RPMI7951 (cell line): ENCODE results near the gene FBF1. TPM values are rescaled to one million over a fixed set of nuclear protein-coding genes. Genes with fewer than 3 reads are reported as not detected.
"Not testable (repeated sequence)": the region's sequence is repeated elsewhere in the genome, so short reads cannot be mapped to it uniquely, and the experiment has no call there.

Experiments used
- DNase-seq: peaks from one replicate; pipeline ENCODE4 v3.0.0-alpha.2; 2012; ENCODE audit warnings: low read depth
- total RNA-seq: library from RNA; depleted of rRNA; stranded (reverse); fragments of >200 nt; shearing (Covaris generic); gene quantifications from 2 replicates; pipeline ENCODE4 v1.2.3, GENCODE V29; 2014

FBF1 gene
- total RNA-seq, 1 experiment from 2014 or later = 6.0 TPM

DNA sequence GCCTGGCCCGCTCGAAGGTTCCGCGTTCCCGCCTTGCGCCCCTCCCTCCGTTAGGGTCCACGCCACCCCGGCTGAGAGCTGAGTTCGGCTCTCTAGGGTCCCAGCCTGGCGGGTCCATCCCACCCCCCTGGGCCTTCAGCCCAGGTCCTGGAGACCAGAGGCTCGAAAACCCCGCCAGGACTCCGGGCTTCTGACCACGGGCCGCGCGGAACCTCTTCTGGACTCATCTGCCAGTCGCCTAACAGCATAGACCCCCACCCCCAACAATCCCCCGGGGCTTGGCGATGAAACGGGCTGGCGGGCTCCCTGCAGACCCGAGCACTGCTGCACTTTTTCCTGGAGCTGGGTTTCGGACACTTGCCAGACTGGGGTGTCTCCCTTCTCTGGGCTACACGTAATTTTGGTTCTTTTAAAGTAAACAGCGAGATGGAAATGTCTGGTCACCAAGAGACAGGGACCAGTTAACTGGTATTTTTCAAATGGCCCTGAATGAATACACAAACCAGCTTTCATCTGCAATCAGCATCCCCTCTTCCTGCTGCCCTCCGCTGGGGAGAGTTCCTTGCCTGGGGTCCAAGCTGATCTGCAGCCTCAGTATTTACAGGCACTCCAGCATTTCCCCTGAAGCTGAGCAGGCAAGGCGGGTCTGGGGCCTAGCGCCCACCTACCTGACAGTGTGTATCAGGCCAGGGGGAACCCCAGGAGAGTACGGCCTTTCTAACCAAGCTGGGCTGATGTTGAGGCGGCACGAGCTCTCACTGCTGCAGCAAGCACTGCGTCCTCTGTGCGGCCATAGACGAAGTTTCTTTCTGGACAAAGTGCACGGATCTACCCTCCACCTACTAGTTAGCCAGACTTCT, 43.5 kb downstream of the FBF1 start:
- no peak for DNase-seq

DNA sequence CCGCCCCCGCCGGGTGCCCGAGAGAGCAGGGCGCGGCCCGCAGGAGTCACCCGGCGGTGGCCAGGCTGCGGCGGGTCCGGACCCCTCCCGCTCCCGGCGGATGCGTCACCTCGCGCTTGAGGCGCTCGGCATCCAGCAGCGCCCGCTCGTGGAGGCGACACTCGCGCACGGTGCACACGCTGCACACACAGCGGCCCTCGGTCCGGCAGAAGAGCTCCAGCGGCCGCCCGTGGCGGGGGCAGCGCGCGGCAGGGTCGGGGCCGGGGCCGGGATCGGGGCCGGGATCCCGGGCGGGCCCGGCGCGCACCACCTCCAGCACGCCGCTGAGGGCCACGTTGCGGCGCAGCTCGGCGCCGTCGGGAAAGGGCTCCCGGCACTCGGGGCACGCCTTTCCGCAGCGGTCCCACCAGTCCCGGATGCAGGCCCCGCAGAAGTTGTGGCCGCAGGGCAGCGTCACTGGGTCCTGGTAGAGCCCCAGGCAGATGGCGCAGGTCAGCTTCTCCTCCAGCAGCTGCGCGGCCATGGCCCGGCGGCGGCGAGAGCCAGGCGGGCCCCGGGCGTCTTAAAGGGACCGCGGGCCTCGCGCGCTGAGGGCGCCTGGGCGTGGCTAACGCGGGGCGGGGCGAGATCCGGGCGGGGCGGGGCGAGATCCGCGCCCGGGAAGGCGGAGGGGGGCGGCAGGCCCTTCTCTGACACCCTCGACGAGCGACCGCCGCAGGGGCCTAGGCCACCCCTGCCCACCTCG, 44.3 kb downstream of the FBF1 start, which contains the start of gene TRIM65:
TRIM65 (minus strand) TSS at position 537 of the 745 bp plus-strand sequence; CDS start at position 523, 14 bp downstream.
- peak; percentile 78 for DNase-seq

DNA sequence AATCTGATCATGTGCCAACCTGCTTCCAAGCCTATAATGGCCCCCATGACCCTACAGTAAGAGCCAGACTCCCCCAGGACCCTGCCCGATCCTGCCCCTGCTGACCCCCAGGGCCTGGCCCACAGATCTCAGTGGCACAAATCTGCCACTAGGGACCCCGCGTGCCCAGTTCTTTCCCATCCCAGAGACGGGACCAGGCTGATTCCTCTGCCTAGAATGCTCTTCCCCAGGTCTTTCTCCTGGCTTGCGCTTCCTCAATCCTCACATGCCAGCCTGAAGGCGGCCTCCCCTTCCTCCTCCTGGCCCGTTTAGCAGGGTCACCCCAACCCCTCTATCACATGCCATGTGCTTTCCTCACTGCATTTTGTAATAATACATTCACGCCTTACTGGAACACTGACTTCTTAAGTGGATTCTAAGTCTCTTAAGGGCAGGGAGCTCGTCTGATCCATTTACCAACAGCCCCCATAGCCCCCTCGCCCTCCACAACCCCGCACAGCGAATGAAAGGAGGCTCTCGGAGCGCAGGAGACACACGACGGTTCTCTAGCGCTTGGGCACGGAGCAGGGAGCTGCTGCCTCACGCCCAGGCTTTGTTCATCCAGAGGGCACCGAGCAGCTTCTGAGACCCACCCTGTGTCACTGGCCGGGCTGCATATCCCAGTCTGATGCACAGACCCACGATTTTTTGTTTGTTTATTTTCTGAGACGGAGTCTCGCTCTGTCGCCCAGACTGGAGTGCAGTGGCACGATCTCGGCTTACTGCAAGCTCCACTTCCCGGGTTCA, 45.3 kb downstream of the FBF1 start:
- DNase-seq = peak; percentile 18

DNA sequence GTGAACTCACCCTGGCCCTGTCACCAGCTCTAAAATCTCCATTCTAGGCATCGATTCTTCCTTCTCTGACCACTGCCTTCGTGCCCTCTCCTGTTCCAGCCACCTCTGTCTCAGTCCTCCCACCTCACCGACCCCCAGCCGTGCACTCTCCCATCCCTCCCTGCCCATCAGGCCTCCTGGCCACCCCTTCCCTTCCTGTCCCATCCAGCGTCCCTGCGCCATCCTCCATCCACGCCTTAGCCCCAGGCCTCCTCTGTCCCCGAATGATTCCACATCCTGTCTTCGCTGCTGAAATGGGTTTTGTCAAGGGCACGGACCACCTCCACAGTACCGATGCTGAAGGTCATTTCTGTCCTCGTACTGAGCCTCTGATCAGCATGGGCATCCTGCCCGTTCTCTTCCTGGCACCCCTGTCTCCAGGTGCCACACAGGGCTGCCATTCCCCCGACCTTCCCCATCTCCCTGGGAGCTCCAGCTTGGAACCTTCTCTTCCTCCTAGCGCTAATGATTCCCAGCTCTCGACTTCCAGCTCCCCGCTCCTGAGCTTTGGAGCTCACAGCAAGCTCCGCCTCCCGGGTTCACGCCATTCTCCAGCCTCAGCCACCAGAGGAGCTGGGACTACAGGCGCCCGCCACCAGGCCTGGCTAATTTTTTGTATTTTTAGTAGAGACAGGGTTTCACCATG, 46.7 kb downstream of the FBF1 start:
- no peak for DNase-seq

DNA sequence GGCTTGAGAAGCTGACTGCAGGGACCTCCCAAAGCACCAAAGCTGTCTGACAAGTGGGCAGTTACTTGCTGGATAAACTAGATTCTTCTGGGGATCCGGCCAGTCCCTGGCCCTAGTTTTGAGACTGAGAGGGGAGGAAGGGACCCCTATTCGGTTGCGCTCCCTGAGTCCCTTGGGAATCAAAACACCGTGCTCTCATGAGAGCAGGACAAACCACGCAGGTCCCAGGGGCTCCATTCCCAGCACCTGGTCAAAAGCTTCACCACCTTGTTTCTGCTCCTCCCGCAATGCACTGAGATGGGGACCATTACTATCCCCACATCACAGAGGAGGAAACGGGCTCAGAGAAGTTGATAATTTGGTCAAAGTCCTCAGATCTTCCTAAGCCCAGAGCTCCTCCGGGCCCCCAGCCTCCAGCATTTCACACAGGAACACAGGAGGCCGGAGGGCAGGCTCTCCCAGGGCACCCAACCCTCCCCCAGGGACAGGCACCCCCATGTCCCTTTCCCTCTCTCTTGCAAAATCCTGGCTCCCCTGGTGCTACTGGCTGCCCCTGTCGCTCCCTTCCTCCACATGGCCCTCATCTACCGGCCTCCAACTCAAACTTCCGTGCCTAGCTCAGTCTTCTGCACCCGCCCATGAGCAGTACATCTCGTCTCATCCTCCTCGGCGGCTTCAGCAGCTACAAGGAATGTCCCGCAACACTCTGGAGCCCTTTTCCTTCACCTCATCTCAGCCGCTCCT, 47.4 kb downstream of the FBF1 start:
- DNase-seq = no peak

DNA sequence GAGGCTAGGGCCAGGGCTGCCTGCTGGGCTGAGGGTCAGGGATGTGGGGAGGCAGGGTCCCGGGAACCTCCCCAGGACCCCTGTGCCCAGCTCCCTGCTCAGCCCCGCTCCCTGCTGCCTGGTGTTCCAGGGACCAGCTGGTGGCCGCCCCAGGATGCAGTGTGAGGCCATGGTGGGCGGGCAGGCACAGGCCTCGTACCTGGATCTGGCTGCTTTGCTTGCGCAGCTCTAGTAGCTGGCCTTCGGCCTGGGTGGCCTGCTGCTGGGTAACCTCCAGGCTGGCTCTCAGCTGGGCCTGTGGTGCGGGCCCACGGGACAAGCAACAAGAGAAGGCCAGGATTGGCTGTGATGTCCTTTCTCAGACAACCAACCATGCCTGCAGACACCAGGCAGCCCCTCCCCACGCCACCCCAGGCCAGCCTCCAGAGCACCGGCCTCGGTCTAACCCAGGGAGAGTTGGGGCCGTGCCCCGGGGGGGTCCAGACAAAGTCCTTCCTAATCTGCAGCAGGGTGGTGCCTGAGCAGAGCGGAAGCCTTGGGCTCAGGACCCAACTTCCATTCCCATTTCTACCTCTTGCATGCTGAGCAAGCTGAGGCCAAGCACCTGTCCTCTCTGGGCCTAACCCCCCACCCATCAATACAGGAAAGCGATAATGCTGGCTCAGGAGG, 48.2 kb downstream of the FBF1 start:
- DNase-seq = no peak

DNA sequence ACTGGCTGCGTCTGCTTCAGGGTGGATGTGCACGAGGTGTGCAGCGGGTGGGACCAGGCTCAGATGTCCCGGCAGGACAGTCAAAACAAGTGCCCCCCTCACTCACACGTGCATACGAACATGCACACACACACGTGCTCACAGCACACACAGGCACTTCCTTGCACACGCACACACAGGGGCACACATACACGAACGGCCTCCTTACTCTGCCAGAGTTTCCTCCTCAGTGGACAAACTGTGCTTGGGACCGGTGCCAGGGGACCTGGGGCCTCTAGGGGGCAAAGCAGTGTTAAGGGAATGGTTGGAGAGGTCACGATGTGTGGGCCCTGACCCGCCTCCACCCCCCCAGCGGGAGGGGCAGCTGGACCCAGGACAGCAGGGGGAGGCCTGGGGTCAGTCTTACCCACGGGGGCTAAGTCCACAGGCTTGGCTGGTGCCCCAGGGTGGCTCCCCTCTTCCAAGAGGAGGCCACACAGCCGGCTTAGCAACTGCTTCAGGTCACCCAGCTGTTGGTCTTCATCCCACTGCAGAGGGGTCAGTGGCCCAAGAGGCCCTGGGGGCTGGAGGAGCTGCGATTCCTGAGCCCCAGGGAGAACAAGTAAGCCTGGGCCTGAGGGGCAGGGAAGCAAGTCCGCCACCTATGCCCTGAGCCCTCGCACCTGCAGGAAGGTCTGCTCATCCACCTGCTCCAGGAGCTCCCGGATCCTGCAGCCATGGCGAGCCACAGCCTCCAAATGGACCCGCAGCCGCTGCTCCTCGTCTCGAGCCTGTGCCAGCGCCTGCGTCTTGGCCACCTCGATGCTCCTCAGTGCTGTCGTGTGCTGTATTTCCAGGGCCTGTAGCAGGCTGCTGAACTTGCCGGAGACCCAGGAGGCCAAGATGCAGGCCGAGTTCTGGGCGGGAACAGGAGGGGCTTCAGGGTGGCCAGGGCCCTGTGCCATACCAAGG, 49.0 kb downstream of the FBF1 start:
- no peak for DNase-seq

DNA sequence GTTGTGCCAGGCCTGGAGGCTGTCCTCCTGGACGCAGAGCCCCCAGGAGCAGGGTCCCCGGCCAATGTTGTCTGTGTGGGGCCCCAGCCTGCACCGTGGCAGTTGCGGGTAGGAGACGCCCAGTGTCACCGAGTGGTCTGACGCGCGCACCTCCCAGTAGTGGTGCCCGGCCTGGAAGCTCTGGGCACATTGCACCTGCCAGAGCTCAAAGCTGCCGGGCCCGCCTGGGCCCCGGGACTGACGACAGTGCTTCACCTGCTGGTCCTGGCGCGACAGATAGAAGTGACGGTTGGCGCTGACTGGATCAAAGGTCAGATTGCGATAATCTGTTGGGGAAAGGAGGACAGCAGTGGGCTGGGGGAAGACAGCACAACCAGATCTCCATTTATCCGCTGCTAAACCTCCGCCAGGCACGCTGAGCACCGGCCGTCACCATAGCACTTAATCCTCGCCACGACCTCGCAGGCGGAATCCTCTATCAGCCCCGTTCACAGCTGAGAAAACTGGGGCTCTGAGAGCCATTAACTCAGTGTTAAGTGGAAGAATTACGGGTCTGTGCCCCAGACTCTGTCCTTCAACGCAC, 49.7 kb downstream of the FBF1 start:
- no peak for DNase-seq

DNA sequence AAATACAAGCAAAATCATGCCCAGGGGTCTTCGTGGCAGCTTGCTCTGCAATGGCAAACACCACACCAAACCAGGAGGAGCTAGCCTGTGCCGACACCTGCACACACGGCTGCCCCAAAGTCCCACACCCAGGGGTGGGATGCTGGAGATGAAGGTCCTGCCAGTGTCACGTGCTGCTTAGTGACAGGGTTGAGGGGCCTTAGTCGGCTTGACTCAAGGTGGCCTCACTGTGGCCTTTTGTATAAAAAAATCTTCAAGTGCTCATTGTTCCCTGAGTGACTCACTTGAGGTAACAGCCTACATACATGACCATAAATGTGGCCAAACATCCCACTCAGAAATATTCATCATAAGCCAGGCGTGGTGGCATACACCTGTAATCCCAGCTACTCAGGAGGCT, 51.4 kb downstream of the FBF1 start:
- no peak for DNase-seq

DNA sequence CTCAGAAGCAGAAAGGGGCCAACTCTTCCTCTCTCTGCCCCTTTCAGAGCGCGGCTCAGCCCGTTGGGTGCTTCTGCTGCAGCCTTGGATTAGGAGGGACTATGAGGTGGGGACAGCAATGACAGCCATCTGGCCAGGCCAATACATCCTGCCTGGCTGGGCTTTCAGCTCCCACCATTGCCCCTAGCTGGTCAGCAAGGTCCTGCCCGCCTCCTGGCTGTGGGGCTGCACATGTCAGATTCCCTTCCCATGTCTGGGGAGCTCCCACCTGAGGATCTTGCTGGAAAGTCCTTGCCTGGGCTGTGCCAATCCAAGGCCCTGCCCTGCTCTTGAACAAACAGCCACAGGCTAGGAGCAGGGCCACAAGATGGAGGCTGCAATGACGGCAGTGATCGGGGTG, 52.4 kb downstream of the FBF1 start:
- DNase-seq = no peak

DNA sequence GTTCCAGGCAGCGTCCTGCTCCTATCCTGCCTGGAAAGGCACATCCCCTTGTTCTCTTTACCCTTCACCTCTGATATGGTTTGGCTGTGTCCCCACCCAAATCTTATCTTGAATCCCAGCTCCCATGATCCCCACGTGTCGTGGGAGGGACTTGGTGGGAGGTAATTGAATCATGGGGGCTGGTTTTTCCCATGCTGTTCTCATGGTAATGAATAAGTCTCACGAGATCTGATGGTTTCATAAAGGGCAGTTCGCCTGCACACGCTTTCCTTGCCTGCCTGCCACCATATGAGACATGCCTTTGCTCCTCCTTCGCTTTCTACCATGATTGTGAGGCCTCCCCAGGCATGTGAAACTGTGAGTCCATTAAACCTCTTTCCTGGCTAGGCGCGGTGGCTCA, 55.0 kb downstream of the FBF1 start:
- DNase-seq = not testable (repeated sequence)

DNA sequence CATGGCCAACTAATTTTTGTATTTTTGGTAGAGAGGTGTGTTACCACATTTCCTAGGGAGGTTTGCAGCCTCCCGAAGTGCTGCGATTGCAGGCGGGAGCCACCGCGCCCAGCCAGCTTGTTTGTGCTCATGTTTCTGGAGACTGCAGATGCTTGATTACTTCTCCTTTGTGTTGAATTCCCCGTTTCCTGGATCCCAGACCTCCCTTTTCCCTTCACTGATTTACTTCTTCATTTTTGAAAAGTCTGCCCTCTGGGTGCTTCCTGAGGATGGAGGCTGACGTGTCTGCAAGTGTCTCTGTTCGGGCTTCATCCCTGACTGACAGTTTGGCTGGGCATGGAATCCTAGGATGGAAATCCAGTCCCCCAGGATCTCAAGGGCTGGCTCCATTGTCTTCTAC, 55.4 kb downstream of the FBF1 start:
- no peak for DNase-seq

DNA sequence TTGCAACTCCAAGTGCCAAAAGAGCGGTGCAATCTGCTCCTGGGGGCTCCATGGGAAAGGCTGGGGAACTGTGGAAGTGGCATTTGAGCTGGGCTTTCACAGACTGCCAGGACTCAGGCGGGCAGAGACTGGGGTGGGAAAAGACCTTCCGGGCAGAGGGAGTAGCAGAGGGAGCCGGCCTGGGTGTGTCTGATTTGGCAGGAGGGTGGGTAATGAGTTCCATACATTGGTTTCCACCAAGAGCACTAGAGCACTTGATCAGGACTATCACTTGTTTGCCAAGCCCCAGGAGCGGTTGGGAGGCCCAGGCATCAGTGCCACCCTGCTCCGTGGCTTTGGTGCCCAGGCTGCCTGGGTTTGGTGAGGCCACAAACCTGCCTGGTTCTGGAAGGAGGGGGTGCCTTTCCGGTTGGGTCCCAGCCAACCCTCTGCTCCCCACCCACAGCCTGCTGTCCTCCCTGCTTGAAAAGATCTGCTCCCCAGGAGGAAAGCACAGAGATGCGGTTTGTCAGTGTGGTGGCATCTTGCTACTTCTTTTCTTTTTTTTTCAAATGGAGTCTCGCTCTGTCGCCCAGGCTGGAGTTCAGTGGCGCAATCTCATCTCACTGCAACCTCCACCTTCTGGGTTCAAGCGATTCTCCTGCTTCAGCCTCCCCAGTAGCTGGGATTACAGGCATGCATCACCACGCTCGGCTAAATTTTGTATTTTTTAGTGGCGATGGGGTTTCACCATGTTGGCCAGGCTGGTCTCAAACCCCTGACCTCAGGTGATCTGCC, 59.0 kb downstream of the FBF1 start:
- DNase-seq = no peak

DNA sequence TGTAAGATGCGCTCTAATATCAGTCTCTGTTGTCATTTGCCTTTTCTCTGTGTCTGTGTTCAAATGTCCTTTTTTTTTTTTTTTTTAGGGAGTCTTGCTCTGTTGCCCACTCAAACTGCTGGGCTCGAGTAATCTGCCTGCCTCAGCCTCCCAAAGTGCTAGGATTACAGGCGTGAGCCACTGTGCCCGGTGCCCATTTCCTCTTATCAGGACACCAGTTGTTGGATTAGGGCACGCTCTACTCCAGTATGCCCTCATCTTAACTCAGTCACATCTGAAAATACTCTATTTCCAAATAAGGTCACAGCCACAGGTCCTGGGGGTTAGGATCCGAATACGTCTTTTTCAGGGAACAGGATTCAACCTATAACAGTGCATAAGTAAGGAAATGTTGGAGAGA, 60.6 kb downstream of the FBF1 start:
- no peak for DNase-seq

DNA sequence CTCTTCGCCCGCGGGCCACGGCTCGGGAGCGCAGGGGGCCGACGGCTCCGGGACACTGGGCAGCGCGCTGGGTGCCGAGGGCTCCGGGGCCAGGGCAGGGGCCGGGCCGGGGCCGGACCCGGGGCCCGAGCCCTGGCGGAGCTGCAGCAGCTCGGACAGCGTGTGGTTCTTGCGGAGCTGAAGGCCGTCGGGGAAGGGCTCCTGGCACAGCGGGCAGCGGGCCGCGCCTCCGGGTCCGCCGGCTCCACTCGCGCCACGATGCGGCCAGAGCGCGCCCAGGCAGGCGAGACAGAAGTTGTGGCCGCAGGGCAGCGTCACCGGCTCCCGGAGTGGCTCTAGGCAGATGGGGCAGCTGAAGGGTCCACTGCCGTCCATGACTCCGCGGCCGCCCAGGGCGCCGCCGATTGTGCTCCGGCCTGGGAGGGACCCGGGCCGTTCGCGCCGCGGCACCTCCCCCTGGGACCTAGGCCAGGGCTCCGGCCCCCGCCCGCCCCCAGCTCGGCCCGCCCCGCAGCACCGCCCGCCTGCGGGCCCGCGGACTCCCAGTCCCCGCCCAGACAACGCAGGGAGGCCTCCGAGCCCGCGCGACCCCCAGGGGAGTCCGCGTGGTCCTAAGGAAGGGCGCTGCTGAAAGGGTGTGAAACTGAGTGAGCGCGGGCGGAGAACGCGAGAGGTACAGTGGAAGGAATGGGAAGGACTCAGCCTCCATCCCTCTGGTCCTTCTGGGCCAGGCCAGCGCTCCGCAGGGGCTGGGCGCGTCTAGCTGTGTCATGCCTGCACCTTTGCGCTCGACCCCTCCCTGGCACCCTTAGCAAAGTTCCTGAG, 62.5 kb downstream of the FBF1 start, which contains the start of gene TRIM47:
TRIM47 (minus strand) TSS at position 408 of the 825 bp plus-strand sequence; CDS start at position 375, 33 bp downstream.
- DNase-seq = peak; percentile 66

DNA sequence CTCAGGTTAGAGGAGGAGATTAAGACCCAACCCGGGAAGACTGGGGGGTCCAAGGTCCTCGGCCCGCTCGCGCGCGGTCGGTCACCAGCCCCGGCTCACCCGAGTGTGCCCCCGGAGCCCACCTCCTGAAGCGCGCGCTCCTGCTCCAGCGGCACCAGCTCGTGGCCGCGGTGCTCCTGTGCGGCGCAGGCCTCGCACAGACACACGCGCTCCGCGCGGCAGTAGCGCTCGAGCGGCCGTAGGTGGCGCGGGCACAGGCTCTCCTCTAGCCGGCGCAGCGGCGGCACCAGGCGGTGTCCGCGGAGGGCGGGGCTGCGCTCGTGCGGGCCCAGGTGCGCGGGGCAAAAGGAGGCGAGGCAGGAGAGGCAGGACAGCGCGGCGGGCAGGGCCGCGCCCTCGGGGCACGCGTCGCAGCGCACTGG, 63.1 kb downstream of the FBF1 start:
- peak; percentile 68 for DNase-seq
